Myocyte (in vitro differentiated cells): Measurements from ENCODE around the gene TLE5. TPM values are rescaled to one million over a fixed set of nuclear protein-coding genes. Genes with fewer than 3 reads are reported as not detected.

ENCODE experiments used
- total RNA-seq: library from RNA; depleted of rRNA; stranded (reverse); fragments of >200 nt; gene quantifications from 2 replicates; pipeline ENCODE4 v1.2.3, GENCODE V29; 2014

TLE5 gene
- total RNA-seq, 1 donor from 2014 or later = 328 TPM

Other genes with a start within 250 kb of the TLE5 start
- gene ZNF554, start 242.6 kb downstream of the TLE5 start, total RNA-seq = 6.5 and 6.8 TPM in 2 replicates
- 25.2 and 29.1 TPM in 2 replicates for gene ZNF555, start 221.0 kb downstream of the TLE5 start, total RNA-seq
- 44.2 and 78.5 TPM in 2 replicates for gene ZNF556, start 195.2 kb downstream of the TLE5 start, total RNA-seq
- 4.0 TPM in 2 replicates for gene ZNF57, start 161.6 kb downstream of the TLE5 start, total RNA-seq
- 4.0 and 4.5 TPM in 2 replicates for gene ZNF77, start 117.5 kb downstream of the TLE5 start, total RNA-seq
- not detected in 2 replicates for gene TLE6, start 84.9 kb downstream of the TLE5 start, total RNA-seq
- gene TLE2, start 33.2 kb downstream of the TLE5 start, total RNA-seq = 0.08 TPM in 1 of 2 replicates, not detected in the other
- 52.1 and 54.6 TPM in 2 replicates for gene GNA11, start 31.9 kb upstream of the TLE5 start, total RNA-seq
- gene GNA15, start 73.5 kb upstream of the TLE5 start, total RNA-seq = 0.05 and 0.47 TPM in 2 replicates
- 0.29 TPM in 1 of 2 replicates, not detected in the other for gene S1PR4, start 116.3 kb upstream of the TLE5 start, total RNA-seq
- gene NCLN, start 123.4 kb upstream of the TLE5 start, total RNA-seq = 58.1 and 61.5 TPM in 2 replicates
- not detected in 2 replicates for gene CELF5, start 162.2 kb upstream of the TLE5 start, total RNA-seq